ENCODE measurements around the gene CFAP54.

Gene CFAP54

DNA sequence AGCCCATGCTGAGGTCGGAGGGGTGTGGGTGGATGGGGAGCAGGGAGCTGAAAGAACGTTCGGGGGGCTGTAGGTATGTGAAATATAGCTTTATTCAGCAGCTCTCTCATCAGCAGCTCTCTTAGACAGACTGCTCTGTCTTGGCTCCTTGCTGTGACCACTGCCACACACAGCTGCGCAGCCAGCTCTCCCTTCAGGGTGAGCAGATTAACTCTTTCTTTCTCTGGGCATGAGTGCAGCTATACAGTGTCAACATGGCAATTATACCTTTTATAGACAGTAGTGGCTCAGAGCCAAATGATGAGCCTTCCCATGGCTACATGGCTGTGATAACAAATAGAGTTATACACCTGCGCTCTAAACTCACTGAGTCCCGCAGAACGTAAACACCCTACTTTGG lies 280.0 kb downstream of the CFAP54 start:
- DNase-seq, result peak; percentile 96

DNA sequence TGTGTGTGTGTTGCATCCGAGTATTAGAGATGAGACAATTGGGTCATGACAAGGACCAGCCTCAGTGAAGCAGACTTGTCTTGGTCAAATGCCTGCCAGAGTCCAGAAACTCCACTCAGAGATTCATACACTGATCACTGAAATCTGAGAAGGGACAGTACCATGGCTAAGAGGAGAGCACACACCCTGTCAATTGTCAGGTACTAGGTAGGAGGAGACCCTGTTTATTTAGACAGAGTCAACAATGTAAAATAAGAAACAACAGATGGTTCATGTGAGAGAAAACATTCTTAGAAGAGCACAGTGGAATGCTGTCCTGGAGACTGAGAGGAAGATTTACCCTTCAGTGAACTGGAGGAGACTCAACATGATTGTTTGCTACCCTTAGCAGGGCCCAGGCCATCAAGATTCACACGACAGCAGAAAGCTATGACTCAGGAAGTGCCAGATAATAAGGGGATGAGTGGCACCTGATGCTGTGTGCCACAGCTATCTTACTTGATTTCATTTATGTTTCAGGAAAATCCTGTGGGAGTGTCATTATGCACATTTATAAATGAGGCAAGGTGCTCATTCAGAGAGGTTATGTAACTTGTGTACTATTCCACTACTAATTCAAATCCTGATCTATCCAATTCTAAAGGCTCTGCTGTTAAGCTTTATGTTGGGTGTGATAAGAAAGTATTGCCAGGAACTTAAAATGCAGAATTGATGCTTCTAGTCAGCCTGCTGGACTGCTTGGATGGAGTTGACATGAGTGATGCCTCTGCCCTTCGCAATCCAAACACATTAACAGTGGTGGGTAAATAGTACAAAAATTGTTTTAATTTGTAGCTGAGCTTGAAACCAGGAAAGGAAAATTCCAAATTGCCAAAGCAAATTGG lies 281.1 kb downstream of the CFAP54 start:
- peak; percentile 86 for DNase-seq

DNA sequence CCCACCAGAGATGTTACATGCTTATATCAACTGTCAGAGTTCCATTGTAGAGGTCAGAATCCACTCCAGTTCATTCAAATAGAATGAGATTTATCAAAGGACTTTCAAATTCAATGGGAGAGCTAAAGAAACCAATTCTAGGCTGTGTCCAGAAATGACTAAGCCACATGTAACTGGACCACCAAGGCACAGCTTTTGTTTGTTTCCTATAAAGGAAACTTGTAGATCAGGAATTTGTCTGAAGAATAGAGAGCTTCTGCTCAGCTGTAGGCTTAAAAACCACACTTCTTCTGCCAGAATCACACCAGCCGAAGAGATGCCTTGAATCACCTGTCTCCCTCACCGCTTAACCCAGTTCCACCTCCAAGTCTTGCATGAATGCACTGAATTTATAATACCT lies 283.7 kb downstream of the CFAP54 start:
- no peak for DNase-seq

DNA sequence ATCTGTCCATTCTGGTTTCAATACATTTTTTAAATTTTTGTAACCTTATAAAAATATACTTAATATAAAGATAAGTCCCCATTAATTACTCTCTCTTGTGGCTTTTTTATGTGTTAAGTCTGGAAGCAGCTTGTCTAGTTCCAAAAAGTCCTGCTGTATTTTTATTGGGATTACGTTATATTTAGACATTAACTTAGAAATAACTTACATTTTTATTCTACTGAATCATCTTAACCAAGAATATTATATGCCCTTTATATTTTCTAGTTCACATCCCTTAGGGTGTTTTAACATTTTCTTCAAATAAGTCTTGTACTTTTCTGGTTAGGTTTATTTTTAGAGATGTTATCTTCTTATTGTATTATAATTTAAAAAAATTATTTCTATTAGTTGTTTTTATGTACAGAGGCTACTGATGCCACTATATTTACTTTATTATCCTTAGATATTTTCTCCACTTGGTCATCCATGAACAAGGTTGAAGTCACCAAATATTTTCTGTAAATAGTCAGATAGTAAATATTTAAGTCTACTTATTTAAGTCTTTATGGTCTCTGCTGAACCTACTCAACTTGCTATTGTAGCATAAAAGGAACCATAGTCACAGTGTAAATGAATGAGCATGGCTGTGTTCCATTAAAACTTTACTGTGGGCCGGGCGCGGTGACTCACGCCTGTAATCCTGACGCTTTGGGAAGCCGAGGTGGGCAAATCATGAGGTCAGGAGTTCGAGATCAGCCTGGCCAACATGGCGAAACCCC lies 285.3 kb downstream of the CFAP54 start:
- DNase-seq, result no peak

DNA sequence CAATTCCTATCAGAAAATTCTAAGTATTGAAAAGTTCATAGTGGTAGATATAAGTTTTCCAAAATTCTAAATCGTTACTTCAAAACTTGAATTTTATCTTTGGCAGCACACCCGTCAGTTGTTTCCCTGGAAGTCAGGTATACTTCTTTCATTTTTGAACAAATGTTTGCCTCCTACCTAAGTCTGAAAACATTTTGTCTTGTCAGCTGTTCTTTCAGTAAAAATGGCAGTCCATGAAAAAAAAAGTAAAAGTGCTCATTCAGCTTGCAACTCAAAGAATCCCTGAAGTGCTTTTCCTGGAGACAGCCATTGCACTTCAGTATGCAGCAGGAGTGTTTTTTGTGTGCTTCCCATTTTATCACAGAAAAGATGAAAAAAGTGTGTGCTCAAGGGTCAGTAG lies 287.5 kb downstream of the CFAP54 start:
- DNase-seq, result no peak

DNA sequence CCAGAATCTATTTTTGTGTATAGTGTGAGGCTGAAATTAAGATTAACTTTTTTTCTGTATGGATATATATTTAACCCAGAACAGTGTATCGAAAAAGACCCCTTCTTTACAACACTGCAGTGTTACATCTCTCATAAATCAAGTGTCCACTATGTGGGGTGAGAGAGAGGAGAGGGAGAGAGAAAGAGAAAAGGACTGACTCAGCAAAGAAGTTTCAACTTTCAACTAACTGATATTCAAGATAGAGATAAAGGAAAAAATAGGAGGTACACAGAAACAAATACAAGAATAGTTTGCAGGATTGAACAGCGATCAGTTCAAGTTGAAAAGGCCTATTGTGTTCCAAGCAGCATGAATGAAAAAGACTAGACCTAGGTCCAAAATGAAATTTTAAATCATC lies 291.0 kb downstream of the CFAP54 start:
- DNase-seq, result no peak

DNA sequence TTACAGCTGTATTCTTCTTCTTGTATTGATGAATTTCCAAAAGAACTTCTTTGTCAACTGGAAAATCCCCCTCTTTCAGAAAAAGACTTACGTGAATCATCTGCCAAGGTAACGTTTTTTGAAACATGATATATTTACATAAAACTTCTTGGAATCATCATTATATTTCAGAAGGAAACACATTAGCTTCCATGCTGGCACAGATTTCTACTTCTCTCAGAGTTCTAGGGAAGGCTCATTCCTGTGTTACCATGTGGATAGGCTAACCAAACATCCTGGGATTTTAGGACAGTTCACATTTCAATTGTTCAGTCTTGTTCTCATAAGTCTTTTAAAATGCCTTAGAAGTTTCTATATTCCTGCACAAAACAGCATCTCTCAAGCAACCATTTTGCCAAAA lies 297.4 kb downstream of the CFAP54 start:
- no peak for DNase-seq

DNA sequence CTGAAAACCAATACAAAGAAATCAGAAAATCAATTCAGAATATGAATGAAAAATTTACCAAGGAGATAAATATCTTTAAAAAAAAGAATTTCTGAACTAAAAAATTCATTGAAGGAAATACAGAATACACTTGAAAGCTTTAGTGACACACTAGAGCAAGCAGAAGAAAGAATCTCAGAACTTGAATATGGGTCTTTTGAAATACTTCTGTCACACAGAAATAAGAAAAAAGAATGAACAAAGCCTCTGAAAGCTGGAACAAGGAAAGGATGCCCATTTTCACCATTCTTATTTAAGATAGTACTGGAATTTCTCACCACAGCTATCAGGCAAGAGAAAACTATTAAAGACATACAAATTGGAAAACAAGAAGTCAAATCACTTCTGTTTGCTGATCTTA lies 314.6 kb downstream of the CFAP54 start:
- DNase-seq, result no peak

DNA sequence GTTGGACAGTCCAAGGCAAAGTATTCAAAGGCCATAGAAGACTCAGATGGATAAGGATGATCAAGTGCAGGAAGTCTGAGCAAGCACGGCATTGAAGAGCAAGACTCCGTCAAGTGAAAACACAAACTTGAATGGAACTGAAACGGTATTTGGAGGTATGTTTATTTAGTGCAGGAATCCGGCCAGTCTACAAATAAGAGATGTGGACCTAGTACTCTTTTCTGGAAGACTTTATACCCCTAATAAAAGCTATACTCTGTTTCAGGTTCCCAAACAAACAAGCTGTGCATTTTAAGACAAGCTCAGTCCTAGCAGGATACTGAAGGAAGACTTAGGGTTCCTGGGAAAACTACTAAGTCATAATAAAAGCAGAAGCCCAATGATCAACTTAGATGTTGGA lies 316.9 kb downstream of the CFAP54 start:
- no peak for DNase-seq

DNA sequence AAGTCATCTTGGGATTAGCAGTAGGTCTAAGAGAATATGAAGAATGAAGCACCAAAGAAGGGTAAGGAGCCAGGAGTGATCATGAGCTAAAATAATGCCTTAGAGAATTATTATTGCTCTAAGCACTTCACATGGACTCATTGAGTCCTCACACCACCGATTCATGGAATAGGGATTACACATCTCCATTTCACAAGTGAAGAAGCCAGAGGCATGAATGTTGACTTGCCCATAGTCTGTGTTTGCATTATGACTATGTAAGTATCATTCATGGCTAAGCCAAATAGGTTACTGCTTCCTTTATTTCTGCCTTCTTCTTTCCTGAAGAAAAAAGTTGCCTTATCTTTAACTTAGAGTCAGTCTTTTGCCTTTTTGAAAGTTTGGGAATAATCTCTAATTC lies 318.4 kb downstream of the CFAP54 start:
- no peak for DNase-seq

DNA sequence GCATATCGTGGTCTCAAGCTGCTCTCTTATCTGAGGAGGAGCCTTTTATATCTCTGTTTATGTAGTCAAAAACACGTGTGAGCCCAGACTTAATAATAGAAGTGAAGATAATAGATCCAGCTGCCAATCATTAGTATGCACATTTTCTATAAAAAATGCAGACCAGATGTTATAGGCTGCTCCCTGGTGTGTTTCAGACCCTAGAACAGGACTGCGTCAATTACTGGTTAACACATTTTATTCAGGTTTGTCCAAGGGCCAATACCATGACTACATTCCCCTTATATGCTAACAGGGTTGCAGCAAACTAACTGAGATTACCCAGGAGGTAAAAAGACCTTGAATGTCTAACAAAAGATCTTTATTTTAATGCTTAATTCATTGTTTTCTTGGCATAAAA lies 319.2 kb downstream of the CFAP54 start:
- no peak for DNase-seq

DNA sequence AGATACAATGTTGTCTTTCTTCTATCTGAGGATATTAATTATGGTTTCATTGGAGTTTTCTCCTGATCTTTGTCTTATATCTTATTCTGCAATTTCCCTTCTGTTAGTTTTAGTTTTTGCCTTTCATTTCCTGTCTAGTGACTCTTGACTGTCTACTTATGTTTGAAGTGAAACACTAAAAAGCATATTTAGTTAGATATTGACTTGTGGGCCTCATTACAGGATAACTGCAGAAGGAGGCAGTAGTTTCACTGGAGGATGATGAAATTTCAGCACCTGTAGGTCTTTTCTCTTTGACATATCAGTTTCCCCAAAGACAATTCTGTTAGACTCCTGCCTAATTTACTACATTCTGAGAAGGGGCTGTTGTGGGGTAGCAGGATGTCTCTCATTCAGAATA lies 320.1 kb downstream of the CFAP54 start:
- DNase-seq, result no peak

DNA sequence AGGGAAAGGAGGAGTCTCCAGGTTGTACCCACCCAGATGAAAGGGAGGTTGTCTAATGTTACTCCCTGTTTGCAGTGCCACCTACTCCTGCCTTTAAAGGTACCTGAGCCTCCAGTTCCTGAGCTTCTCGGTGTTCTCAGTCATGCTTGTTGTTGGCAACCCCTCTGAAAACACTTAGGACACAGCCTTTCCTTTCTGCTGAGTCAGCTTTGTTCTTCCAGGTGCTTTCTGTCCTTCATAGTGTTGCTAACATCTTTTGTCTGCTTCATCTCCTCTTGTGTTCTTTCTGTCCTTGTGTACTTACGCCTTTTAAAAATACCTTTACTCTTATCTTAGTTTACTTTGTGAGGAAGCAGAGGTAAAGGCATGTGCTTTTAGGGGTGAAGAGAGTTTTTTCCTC lies 320.7 kb downstream of the CFAP54 start:
- DNase-seq, result peak; percentile 38

DNA sequence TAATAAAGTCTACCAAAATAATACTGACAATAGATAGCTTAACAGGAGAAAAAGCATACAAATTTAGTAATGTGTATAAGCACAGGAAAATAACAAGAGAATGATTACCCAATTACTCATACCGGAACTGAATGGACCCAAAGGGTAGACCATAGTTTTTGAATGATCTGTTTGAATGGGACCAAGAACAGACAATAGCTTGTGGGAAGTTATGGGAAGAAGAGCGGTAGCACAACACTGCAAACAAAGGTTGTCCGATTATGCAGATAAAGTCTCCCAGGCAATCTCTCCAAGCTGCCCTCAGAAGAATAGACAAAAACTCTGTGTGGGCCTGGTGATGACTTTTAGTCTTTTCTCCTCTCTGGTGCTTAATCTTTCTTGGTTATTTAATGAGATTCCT lies 321.1 kb downstream of the CFAP54 start:
- no peak for DNase-seq

DNA sequence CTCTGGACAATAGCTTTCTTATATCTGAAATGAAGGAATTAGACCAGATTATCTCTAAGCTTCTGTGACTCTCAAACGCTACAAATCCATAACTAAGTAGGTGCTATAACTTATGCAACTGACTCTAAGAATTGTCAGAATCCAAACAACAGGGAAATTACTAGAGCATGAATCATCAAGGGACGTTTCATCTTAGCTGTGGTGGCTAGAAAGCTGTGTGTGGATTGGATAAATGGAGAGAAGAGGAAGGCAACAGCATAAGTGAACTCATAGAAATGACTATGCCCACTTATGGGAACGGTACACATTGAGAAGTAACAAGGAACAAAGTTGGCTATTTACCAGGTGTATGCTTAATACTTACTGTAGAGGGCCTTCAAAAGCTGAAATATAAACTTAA lies 321.7 kb downstream of the CFAP54 start:
- no peak for DNase-seq

DNA sequence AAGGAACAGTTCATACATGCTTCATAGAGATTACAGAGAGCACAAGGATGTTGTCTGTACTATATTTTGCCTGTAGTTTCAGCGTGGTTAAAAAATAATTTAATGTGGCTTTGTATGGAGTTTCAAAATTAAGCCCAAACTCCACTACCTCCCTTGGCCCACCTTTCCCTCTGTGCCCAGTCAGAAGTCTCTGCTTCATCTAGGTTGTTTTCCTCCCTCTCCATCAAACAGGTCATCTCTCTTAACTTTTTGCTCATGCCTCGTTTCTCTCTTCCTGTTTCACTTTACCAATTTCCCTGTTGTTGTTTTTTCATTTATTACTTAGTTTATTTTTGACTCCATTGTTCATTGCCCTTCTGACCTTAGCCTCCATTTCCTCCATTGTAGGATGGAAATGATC lies 322.8 kb downstream of the CFAP54 start:
- DNase-seq, result no peak

DNA sequence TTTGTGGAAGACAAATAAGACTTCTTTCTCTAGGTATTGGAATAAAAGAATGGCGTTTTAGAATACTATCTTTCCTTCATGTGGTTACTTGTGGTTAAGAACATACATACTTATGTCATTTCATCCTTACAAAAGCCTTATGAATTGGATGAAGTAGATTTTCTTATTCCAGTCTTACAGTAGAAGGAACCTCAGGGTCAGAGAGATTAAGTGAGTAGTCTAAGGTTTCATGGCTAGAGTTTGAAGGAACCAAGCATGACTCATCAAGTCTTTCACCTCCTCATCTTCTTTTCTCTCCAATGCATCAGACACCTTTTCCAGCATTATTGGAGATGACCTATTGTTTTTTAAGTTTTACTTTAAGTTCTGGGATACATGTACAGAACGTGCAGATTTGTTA lies 324.8 kb downstream of the CFAP54 start:
- DNase-seq, result no peak

DNA sequence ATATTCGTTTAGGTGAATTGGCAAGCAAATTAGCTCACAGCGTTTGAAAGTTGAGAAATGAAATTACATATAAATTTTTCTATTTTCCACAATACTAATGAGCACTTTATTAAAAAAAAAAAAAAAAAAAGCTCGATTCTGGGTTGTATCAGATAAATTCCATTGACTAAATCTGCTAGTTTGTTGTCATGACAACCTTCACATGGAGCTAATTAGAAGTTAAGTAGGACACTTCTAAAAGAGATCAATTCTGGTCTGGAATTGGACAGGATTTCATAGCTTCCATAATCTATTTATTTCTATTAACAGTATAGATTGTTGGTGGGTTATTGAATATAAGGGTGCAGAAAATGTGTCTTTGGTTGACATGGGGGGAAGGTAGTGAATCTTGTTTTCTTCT lies 332.2 kb downstream of the CFAP54 start:
- no peak for DNase-seq

DNA sequence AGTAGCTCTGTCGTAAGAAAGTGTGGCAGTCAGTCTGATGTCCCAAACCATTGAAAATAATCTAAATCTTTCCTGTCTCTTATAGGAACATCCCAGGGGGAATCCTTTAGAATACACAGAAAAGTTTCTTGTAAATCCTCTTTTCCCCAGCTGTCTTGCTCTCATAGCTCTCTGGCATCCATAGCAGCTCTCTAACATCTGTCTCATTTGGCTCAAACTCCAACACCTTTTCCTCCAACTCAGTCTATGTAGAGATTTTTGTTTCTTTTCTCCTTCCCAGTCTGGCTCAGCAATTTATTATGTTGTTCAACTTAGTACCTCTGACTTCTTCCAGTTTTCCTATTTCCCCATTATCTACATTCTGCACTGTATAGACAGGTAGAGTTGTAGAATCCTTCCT lies 333.3 kb downstream of the CFAP54 start:
- DNase-seq, result no peak

DNA sequence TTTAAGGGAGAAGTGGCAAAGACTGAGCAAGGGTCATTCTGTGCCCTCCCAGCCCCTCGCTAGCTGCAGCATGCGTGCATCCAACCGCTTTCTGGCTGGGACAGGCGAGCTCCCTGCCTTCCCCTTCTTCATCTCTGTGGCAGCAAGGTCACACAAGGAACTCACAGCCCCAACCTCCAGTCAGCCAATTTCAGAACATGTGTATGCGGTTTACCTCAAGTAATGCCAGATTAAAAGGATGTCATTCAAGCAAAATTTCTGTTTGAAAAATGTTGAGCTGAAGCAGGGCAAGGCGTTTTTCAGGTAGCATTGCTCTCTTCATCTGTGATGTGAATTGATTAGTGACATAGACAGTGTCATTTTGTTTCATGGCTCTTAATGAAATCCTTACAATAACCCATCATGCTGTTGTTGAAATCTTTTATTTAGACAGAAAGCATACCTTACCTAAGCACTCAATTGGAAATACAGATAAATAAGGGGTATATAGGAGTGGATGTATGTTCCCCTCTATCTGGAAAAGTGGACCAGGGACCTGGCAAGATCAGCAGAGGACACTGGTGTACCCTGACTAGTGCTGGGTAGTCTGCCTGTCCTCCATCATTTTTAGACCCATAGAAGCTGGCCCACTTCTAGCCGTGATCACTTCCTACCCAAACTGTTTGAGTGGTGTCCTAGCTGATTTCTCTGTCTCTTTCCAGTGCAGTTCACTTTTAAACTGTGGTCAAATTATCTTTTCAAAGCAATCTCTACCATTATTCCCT lies 334.9 kb downstream of the CFAP54 start:
- no peak for DNase-seq

DNA sequence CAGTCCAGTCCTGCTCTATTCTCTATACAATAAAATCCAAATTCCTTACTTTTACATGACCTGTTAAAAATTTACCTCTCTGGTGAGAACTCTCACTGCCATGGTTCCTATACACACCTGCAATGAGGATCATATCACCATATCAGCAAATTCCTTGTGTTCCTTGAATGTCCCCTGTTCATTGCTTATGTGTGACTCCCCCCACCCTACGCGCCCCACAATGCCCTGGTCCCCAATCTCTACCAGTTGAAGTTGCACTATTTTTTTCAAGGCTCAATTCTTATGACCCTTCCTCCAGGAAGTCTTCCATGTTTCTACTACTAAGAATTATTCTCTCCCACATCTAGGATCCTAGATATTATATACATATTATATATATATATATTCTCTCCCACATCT lies 335.5 kb downstream of the CFAP54 start:
- no peak for DNase-seq

DNA sequence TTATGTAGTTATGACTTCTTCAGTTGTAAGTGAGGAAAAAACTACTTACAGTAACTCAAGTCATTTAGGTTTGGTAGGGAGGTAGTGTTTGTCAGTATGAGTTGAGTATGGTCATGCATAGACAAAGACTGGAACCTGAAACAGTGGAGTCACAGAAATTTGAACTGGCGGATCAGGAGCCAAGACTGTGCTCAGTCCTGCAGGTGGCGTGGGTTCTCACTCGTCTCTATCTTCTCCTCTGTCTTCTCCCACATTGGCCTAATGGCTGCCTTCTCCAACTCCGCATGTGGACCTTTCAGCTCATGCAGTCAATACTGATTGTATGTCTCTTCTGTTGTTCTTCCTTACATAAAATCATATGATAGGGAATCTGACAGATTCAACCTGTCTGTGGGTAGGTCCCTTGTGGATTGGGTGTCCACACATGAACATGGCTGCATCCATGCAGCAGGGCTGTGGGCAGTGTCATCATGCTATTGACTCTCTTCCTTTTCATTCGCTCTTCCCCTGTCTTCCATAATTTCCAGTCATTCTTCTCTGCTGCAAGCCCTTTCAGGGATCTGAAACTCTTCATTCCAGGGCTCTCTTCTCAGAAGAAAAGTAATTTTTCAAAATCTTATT lies 338.9 kb downstream of the CFAP54 start:
- no peak for DNase-seq

DNA sequence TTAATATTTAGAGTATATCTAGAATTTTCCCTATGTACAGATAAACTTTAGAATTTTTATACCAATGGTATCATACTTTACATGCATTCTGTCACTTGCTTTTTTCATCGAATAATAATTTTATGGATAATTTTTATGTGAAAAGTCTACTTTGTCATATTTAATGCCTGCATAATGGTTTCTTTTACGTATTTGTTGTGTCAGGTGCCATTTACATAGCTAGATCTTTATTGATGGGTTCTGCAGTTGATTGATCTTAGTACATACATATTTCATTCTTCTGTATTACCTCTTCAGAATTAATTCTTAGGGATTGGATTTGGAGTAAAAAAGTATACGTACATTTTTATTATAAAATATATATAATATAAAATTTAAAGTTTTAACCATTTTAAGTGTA lies 340.0 kb downstream of the CFAP54 start:
- no peak for DNase-seq
